ENCODE results near the gene EGFR. TPM values are rescaled to one million over a fixed set of nuclear protein-coding genes. Genes with fewer than 3 reads are reported as not detected.

EGFR gene
- total RNA-seq, 2 donors from 2014 or later: 21.1 to 22.5 TPM

DNA sequence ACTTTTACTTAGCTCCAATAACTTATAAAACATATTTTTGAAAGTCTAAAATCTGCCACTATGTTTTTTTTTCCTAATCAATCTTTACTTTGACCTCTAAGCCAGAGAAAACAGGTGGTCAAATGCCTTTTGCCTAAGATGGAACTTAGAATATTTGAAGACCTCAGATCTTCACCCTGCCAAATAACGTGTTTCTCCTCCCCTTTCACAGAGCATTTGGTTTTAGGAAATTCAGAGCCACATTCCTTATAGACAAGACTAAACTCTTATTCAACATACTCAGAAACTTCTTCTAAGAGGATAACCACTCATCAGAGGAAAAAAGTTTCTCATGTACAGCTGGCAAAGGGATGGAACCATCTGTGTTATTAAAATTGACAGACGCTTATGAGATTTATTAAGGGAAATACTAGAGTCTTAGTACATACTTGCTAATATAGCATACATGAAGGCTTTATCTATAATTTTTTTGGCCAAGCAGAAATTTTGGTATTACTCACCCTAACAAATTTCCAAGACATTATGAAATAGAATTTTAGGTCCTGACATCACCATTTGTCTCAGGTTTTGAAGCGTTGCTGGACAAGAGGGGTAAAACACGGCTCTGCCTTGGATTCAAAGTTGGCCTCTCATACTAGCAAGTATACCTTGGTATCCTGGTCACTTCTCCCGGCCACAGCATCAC lies 2.6 kb upstream of the EGFR start:
- Histone ChIP-seq H3K36me3 (no peaks in the 10 kb centered on the region), H3K27me3 (no peaks in the 10 kb centered on the region), H3K4me1 (peaks cover 0 to 22% of the 10 kb centered on the region in 2 donors), H3K27ac (no peak overlapping the region), H3K4me3 (no peak overlapping the region), H3K9me3 (no peaks in the 10 kb centered on the region)
- no peak for DNase-seq (ENCODE audit: low spot score)
- TF ChIP-seq, protein P1, sequence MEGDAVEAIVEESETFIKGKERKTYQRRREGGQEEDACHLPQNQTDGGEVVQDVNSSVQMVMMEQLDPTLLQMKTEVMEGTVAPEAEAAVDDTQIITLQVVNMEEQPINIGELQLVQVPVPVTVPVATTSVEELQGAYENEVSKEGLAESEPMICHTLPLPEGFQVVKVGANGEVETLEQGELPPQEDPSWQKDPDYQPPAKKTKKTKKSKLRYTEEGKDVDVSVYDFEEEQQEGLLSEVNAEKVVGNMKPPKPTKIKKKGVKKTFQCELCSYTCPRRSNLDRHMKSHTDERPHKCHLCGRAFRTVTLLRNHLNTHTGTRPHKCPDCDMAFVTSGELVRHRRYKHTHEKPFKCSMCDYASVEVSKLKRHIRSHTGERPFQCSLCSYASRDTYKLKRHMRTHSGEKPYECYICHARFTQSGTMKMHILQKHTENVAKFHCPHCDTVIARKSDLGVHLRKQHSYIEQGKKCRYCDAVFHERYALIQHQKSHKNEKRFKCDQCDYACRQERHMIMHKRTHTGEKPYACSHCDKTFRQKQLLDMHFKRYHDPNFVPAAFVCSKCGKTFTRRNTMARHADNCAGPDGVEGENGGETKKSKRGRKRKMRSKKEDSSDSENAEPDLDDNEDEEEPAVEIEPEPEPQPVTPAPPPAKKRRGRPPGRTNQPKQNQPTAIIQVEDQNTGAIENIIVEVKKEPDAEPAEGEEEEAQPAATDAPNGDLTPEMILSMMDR (IDR thresholded peaks at IDR 0.05): no peak

DNA sequence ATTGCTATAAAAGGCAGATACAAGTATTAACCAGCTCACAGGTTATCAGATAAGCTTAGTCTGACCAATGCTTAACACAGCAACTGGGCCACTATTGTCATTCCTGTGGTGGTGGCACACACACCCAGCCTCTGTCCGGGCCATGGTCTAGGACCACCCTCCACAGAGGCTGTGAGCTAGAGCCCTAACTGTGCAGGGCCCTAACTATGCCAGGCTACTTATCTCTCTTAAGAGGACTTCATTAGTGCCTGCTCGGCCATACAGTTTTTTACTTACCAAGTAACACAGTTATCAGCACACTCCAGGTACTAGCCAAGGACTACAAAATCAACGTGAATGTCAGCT lies 2.1 kb upstream of the EGFR start:
- Histone ChIP-seq H3K9me3 (no peaks in the 10 kb centered on the region), H3K4me1 (peaks cover 0 to 27% of the 10 kb centered on the region in 2 donors), H3K4me3 (no peak overlapping the region), H3K27ac (no peak overlapping the region), H3K27me3 (no peaks in the 10 kb centered on the region), H3K36me3 (no peaks in the 10 kb centered on the region)
- no peak for DNase-seq (ENCODE audit: low spot score)
- TF ChIP-seq, protein P1 (IDR thresholded peaks at IDR 0.05): no peak

DNA sequence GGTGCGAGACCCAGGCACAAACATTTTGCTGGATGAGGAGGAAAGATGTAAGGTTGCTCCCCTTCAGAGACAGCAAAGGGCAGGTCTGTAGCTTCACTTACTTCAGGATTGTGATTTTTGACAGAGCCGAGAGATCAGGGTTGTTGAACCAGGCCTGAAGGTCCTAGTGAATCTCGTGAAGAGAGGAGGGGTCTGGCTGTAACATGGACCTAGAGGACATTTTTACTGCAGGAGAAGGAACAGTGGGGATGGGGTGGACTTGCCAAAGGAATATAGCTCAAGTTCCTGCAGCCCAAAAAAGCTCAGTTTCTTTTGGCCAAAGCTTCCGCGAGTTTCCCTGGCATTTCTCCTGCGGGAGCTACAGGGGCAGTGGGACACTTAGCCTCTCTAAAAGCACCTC lies 976 bp upstream of the EGFR start:
- Histone ChIP-seq H3K36me3 (no peaks in the 10 kb centered on the region), H3K9me3 (no peaks in the 10 kb centered on the region), H3K27ac (peak overlapping the region; percentile 93 to 95), H3K4me3 (peak overlapping the region in 1 of 2 donors; percentile 75), H3K27me3 (no peaks in the 10 kb centered on the region), H3K4me1 (peaks cover 0 to 38% of the 10 kb centered on the region in 2 donors)
- TF ChIP-seq, protein P1 (IDR thresholded peaks at IDR 0.05): no peak
- no peak for DNase-seq (ENCODE audit: low spot score)

DNA sequence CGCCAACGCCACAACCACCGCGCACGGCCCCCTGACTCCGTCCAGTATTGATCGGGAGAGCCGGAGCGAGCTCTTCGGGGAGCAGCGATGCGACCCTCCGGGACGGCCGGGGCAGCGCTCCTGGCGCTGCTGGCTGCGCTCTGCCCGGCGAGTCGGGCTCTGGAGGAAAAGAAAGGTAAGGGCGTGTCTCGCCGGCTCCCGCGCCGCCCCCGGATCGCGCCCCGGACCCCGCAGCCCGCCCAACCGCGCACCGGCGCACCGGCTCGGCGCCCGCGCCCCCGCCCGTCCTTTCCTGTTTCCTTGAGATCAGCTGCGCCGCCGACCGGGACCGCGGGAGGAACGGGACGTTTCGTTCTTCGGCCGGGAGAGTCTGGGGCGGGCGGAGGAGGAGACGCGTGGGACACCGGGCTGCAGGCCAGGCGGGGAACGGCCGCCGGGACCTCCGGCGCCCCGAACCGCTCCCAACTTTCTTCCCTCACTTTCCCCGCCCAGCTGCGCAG lies 424 bp downstream of the EGFR start:
- DNase-seq (ENCODE audit: low spot score): peak; percentile 83

DNA sequence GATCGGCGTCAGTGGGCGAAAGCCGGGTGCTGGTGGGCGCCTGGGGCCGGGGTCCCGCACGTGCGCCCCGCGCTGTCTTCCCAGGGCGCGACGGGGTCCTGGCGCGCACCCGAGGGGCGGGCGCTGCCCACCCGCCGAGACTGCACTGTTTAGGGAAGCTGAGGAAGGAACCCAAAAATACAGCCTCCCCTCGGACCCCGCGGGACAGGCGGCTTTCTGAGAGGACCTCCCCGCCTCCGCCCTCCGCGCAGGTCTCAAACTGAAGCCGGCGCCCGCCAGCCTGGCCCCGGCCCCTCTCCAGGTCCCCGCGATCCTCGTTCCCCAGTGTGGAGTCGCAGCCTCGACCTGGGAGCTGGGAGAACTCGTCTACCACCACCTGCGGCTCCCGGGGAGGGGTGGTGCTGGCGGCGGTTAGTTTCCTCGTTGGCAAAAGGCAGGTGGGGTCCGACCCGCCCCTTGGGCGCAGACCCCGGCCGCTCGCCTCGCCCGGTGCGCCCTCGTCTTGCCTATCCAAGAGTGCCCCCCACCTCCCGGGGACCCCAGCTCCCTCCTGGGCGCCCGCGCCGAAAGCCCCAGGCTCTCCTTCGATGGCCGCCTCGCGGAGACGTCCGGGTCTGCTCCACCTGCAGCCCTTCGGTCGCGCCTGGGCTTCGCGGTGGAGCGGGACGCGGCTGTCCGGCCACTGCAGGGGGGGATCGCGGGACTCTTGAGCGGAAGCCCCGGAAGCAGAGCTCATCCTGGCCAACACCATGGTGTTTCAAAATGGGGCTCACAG lies 1.1 kb downstream of the EGFR start:
- Histone ChIP-seq H3K27me3 (no peaks in the 10 kb centered on the region), H3K27ac (peak overlapping the region; percentile 93 to 95), H3K9me3 (no peaks in the 10 kb centered on the region), H3K4me3 (peak overlapping the region; percentile 75 to 90), H3K36me3 (no peaks in the 10 kb centered on the region), H3K4me1 (peaks cover 0 to 46% of the 10 kb centered on the region in 2 donors)
- DNase-seq (ENCODE audit: low spot score): no peak
- TF ChIP-seq, protein P1 (IDR thresholded peaks at IDR 0.05): peak in 1 of 2 donors; percentile 10

More for the DNA sequence above, 424 bp downstream of the EGFR start:
- Histone ChIP-seq H3K9me3 (no peaks in the 10 kb centered on the region), H3K4me1 (peaks cover 0 to 42% of the 10 kb centered on the region in 2 donors), H3K4me3 (peak overlapping the region; percentile 75 to 90), H3K27ac (peak overlapping the region; percentile 93 to 95), H3K36me3 (no peaks in the 10 kb centered on the region), H3K27me3 (no peaks in the 10 kb centered on the region)
- TF ChIP-seq, protein P1 (IDR thresholded peaks at IDR 0.05): no peak
